Transverse colon (tissue), 4 donors: ENCODE measurements around the gene SEZ6L2. TPM values are rescaled to one million over a fixed set of nuclear protein-coding genes. Genes with fewer than 3 reads are reported as not detected.
"Not testable (repeated sequence)": the region's sequence is repeated elsewhere in the genome, so short reads cannot be mapped to it uniquely, and the experiment has no call there.

Experiments used
- DNase-seq: peaks from one replicate; pipeline ENCODE4 v3.0.0-alpha.2; 2019
- H3K27ac ChIP-seq, 4 donors: fragments of 200-600 bp; sonication (generic); 2 replicates each; pipeline ENCODE4 v1.5.1; 2016 to 2018; ENCODE audit warnings: inconsistent platforms in 4 of 4
- H3K27me3 ChIP-seq: fragments of 200-600 bp; sonication (generic); 2 replicates; pipeline ENCODE4 v1.5.1; 2017; ENCODE audit warnings: inconsistent platforms
- H3K36me3 ChIP-seq, 4 donors: fragments of 200-600 bp; sonication (generic); 2 replicates each; pipeline ENCODE4 v1.5.1; 2017 to 2019; ENCODE audit warnings: inconsistent platforms in 4 of 4
- H3K4me1 ChIP-seq, 4 donors: fragments of 200-600 bp; sonication (generic); 2 replicates each; pipeline ENCODE4 v1.5.1; 2017 to 2020; ENCODE audit warnings: inconsistent platforms in 4 of 4
- H3K4me3 ChIP-seq, 4 donors: fragments of 200-600 bp; sonication (generic); 1 replicate in 1 of 4; 2 replicates in 3 of 4; pipeline versions ENCODE4 v1.5.1 to v1.6.1; 2017 to 2019; ENCODE audit warnings: inconsistent platforms in 4 of 4
- H3K9me3 ChIP-seq, 2 donors: fragments of 200-600 bp; sonication (generic); 2 replicates each; pipeline ENCODE4 v1.5.1; 2017 to 2019; ENCODE audit warnings: inconsistent platforms in 2 of 2
- CTCF ChIP-seq, 5 experiments: fragments of 200-600 bp in 3 of 5; fragments of 450-650 bp in 2 of 5; sonication (generic) in 3 of 5; IDR thresholded peaks; 1 replicate in 2 of 5; 2 replicates in 3 of 5; pipeline ENCODE4 v1.5.1; 2016 to 2017; ENCODE audit warnings: antibody characterized with exemption in 5 of 5, inconsistent platforms in 3 of 5, mild to moderate bottlenecking in 2 of 5, moderate library complexity in 1 of 5
- EP300 ChIP-seq: sonication (generic); formaldehyde crosslinking; IDR thresholded peaks from one replicate; pipeline ENCODE4 v1.6.1; 2017; ENCODE audit warnings: antibody characterized with exemption, low read depth
- POLR2A ChIP-seq: fragments of 450-650 bp; IDR thresholded peaks from one replicate; pipeline ENCODE4 v1.6.1; 2016; ENCODE audit warnings: antibody characterized with exemption, mild to moderate bottlenecking, moderate library complexity
- POLR2AphosphoS5 ChIP-seq, 3 donors: sonication (generic); formaldehyde crosslinking; IDR thresholded peaks; one replicate each; pipeline ENCODE4 v1.6.1; 2016; ENCODE audit warnings: antibody characterized with exemption in 3 of 3
- WGBS, 2 donors: methylation state at CpG; one replicate each; pipeline ENCODE4 v1.1.5; 2018; ENCODE audit warnings: low coverage in 1 of 2; 5-methylcytosine and 5-hydroxymethylcytosine counted together
- in situ Hi-C, 4 donors: fragments of 200-750 bp; cut with MboI; loops; one replicate each; pipeline versions ENCODE4 v1.15.0 to v1.15.1; 2017; ENCODE audit warnings: low sequenced_read_pairs in 3 of 4, low pct_ligation_motif_present in 1 of 4, low pct_unique_long_range_greater_than_20kb in 1 of 4
- intact Hi-C: fragments of 100-400 bp; cut with DNase I; formaldehyde crosslinking; loops from one replicate; pipeline ENCODE4 v1.15.1; 2023; ENCODE audit warnings: low total_unique reads
- total RNA-seq, 4 donors: library from RNA; depleted of rRNA; stranded (reverse); fragments of >200 nt; gene quantifications; one replicate each; pipeline ENCODE4 v1.1.0, GENCODE V29; 2016

SEZ6L2 gene
- total RNA-seq, 4 donors from 2014 or later: 2.0 to 9.7 (median 6.3) TPM

GRCh38 chr16:29892458-29892813, 6.9 kb downstream of the SEZ6L2 start:
- Histone ChIP-seq H3K36me3 (no peaks in the 10 kb centered on the region), H3K9me3 (no peaks in the 10 kb centered on the region), H3K27me3 (peaks cover 7% of the 10 kb centered on the region), H3K4me1 (no peaks in the 10 kb centered on the region), H3K27ac (no peak overlapping the region), H3K4me3 (no peak overlapping the region)
- no peak for DNase-seq
- intact Hi-C loops (no loop called here), in situ Hi-C loops (loop anchor here in 1 of 4 donors (25.0 kb wide), 1 partner anchor 145 kb away; the partner anchor contains the start of gene TLCD3B)
- TF ChIP-seq EP300: no peak
- no peak for TF ChIP-seq POLR2AphosphoS5 (IDR thresholded peaks at IDR 0.05)
- no peak for TF ChIP-seq CTCF (IDR thresholded peaks at IDR 0.05)
- TF ChIP-seq POLR2A: no peak
- WGBS, 2 donors: 96 to 100% methylated on average over 2 to 6 of the region's 6 CpGs

- in situ Hi-C loops: loop anchor here in 1 of 4 donors (25.0 kb wide), 1 partner anchor 146 kb away; the partner anchor contains the start of gene TLCD3B
- no peak overlapping the region for H3K27ac ChIP-seq
- intact Hi-C loops: no loop called here
Measured at GRCh38 chr16:29891525-29892457, 7.6 kb downstream of the SEZ6L2 start.

GRCh38 chr16:29889372-29889771, 10.0 kb downstream of the SEZ6L2 start:
- H3K4me3 ChIP-seq, H3K27ac ChIP-seq, H3K9me3 ChIP-seq, H3K27me3 ChIP-seq, intact Hi-C loops, H3K36me3 ChIP-seq, DNase-seq, H3K4me1 ChIP-seq: not testable (repeated sequence)
- WGBS, 2 donors: 92% methylated on average over 3 of the region's 3 CpGs; no CpG with 5 or more reads in 1 of the 2 donors
- in situ Hi-C loops: loop anchor here in 1 of 4 donors (25.0 kb wide), 1 partner anchor 148 kb away; the partner anchor contains the start of gene TLCD3B

More at GRCh38 chr16:29891525-29892457, 7.6 kb downstream of the SEZ6L2 start:
- no peaks in the 10 kb centered on the region for H3K36me3 ChIP-seq
- 62 to 64% methylated on average over 8 to 10 of the region's 10 CpGs for WGBS, 2 donors
- no peaks in the 10 kb centered on the region for H3K9me3 ChIP-seq
- H3K27me3 ChIP-seq: peaks cover under 1% of the 10 kb centered on the region
- no peak for TF ChIP-seq POLR2AphosphoS5 (IDR thresholded peaks at IDR 0.05)
- no peak for TF ChIP-seq CTCF (IDR thresholded peaks at IDR 0.05)
- no peak for TF ChIP-seq EP300
- TF ChIP-seq POLR2A: no peak
- no peaks in the 10 kb centered on the region for H3K4me1 ChIP-seq
- DNase-seq: no peak
- no peak overlapping the region for H3K4me3 ChIP-seq

GRCh38 chr16:29883987-29884386, 15.4 kb downstream of the SEZ6L2 start:
- H3K27ac ChIP-seq: no peak overlapping the region

More at GRCh38 chr16:29883987-29884386, 15.4 kb downstream of the SEZ6L2 start:
- Histone ChIP-seq H3K27me3 (peaks cover 2% of the 10 kb centered on the region), H3K4me3 (no peak overlapping the region), H3K9me3 (no peaks in the 10 kb centered on the region), H3K4me1 (no peaks in the 10 kb centered on the region), H3K36me3 (no peaks in the 10 kb centered on the region)
- no peak for DNase-seq
- 72 to 89% methylated on average over 3 to 6 of the region's 6 CpGs for WGBS, 2 donors
- no peak for TF ChIP-seq POLR2AphosphoS5 (IDR thresholded peaks at IDR 0.05)
- no peak for TF ChIP-seq EP300
- TF ChIP-seq CTCF (IDR thresholded peaks at IDR 0.05): no peak
- TF ChIP-seq POLR2A: no peak
- in situ Hi-C loops: loop anchor here in 1 of 4 donors (25.0 kb wide), 1 partner anchor 153 kb away; the partner anchor contains the start of gene TLCD3B
- intact Hi-C loops: no loop called here
